Measurements from ENCODE around the gene VTI1A. TPM values are rescaled to one million over a fixed set of nuclear protein-coding genes. Genes with fewer than 3 reads are reported as not detected.

The VTI1A gene
- total and polyA plus RNA-seq, 2 of the 8 experiments (the other 6 are each of a cell fraction or from before 2014, with no cell fraction given) = 6.0 to 20.0 TPM

DNA sequence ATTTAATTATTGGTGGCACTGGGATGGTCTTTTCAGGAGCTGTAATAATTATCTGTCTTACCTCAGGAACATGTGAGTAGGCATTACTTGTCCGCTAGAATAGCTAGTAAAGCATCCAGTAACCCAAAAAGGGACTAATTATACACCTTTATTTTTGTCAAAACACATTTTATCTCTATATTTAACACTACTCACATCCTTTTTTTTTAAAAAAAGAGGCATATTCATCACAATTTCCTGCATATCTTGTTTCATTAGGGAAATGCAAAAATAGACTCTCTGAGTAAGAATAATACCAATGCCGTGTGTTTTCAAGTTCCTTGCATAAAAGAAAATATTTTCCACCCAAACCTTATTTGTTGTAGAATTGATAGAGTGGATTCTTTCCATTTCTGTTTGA lies 99.5 kb downstream of the VTI1A start (continued):
- no peak for TF ChIP-seq GTF2F1 (IDR thresholded peaks at IDR 0.05; ENCODE audit: borderline replicate concordance, low read depth, low read length)
- TF ChIP-seq, protein P1, sequence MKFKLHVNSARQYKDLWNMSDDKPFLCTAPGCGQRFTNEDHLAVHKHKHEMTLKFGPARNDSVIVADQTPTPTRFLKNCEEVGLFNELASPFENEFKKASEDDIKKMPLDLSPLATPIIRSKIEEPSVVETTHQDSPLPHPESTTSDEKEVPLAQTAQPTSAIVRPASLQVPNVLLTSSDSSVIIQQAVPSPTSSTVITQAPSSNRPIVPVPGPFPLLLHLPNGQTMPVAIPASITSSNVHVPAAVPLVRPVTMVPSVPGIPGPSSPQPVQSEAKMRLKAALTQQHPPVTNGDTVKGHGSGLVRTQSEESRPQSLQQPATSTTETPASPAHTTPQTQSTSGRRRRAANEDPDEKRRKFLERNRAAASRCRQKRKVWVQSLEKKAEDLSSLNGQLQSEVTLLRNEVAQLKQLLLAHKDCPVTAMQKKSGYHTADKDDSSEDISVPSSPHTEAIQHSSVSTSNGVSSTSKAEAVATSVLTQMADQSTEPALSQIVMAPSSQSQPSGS (IDR thresholded peaks at IDR 0.05; ENCODE audit: low read length) = no peak
